Muscle layer of duodenum (tissue), 2 donors: ENCODE measurements around the gene C12orf60.
A peak's percentile ranks its signal among the peaks of the same experiment; 100 is the strongest.

Experiments used
- H3K27ac ChIP-seq: one replicate; pipeline ENCODE4 v1.7.0; 2013; ENCODE audit warnings: mild to moderate bottlenecking, low read length
- H3K27me3 ChIP-seq: one replicate; pipeline ENCODE4 v1.7.0; 2013; ENCODE audit warnings: low read depth, mild to moderate bottlenecking, control low read depth, low read length
- H3K36me3 ChIP-seq, 2 donors: one replicate each; pipeline ENCODE4 v1.7.0; 2013; ENCODE audit warnings: low read length in 2 of 2, control low read depth in 1 of 2, mild to moderate bottlenecking in 1 of 2; ENCODE audit not compliant: insufficient read depth in 2 of 2, control insufficient read depth in 1 of 2
- H3K4me1 ChIP-seq, 2 donors: one replicate each; pipeline ENCODE4 v1.7.0; 2013; ENCODE audit warnings: low read length in 2 of 2, mild to moderate bottlenecking in 2 of 2, control low read depth in 1 of 2, moderate library complexity in 1 of 2; ENCODE audit not compliant: insufficient read depth in 2 of 2, control insufficient read depth in 1 of 2
- H3K4me3 ChIP-seq, 2 donors: one replicate each; pipeline ENCODE4 v1.7.0; 2013; ENCODE audit warnings: low read length in 2 of 2, low read depth in 1 of 2, mild to moderate bottlenecking in 1 of 2
- H3K9me3 ChIP-seq, 2 donors: one replicate each; pipeline ENCODE4 v1.7.0; 2013; ENCODE audit warnings: low read length in 2 of 2, control low read depth in 1 of 2, mild to moderate bottlenecking in 1 of 2; ENCODE audit not compliant: control insufficient read depth in 1 of 2
- donor health status: healthy.

The C12orf60 gene

DNA sequence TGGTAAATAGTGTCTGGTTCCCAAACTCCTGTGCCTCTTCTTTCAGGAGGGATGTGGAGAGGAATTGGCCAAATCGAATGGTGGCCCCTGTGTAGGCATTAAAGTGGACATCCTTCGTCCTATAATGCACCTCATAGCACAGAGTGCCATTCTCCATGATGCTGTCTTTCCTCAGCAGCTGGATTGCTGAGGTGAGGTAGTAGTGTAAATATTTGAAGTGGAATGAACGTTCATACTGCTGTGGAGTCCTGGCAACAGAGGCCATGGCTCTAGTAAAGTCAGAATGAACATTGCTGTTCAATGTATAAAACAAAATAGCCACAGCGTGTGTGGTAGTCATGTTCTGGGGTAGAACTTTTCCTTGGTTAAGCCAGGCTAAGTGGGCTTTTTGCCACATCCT is 37.1 kb downstream of the C12orf60 start:
- Histone ChIP-seq H3K27me3 (no peaks in the 10 kb centered on the region), H3K9me3 (no peaks in the 10 kb centered on the region), H3K4me1 (peaks cover 0 to 20% of the 10 kb centered on the region in 2 donors), H3K27ac (no peak overlapping the region), H3K4me3 (no peak overlapping the region), H3K36me3 (peaks cover 0 to 4% of the 10 kb centered on the region in 2 donors)

GRCh38 chr12:14841761-14842160 is 38.3 kb downstream of the C12orf60 start:
- Histone ChIP-seq H3K4me3 (no peak overlapping the region), H3K27ac (peak overlapping the region; percentile 21), H3K27me3 (no peaks in the 10 kb centered on the region), H3K36me3 (no peaks in the 10 kb centered on the region), H3K9me3 (no peaks in the 10 kb centered on the region), H3K4me1 (peaks cover 0 to 23% of the 10 kb centered on the region in 2 donors)

- Histone ChIP-seq H3K27ac (peak overlapping the region; percentile 16), H3K36me3 (no peaks in the 10 kb centered on the region), H3K4me1 (peaks cover 0 to 23% of the 10 kb centered on the region in 2 donors), H3K4me3 (no peak overlapping the region), H3K9me3 (no peaks in the 10 kb centered on the region), H3K27me3 (no peaks in the 10 kb centered on the region)
These were observed 38.8 kb downstream of the C12orf60 start for GRCh38 chr12:14842315-14842714.

GRCh38 chr12:14843425-14843887 is 40.0 kb downstream of the C12orf60 start, which contains the start of gene ART4:
Gene ART4 (minus strand): TSS chr12:14843526. CDS start chr12:14843113, 413 bp downstream.
- Histone ChIP-seq H3K4me1 (peaks cover 0 to 23% of the 10 kb centered on the region in 2 donors), H3K27ac (peak within 1 kb of the TSS; percentile 16), H3K4me3 (no peak within 1 kb of the TSS)

DNA sequence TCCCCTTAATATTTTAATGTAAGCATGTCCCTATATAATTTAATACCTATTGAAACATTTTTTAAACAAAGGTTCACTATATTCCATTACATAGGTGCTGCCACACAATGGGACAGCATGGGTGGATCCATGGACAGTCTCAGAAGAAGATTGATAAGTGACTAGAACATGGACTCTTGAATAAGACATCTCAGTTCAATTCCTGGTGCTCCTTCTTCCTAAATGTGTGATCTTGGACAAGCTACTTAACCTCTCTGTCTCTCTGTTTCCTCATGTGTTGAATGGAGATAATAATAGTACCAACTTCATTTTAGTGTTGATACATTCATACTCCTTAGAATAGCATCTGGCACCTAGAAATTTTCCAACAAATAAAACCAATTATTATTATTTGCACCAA is 40.9 kb downstream of the C12orf60 start:
- Histone ChIP-seq H3K27ac (no peak overlapping the region), H3K4me3 (no peak overlapping the region), H3K9me3 (no peaks in the 10 kb centered on the region), H3K27me3 (no peaks in the 10 kb centered on the region), H3K4me1 (peaks cover 0 to 23% of the 10 kb centered on the region in 2 donors), H3K36me3 (no peaks in the 10 kb centered on the region)

More at GRCh38 chr12:14843425-14843887, 40.0 kb downstream of the C12orf60 start, which contains the start of gene ART4:
- no peaks in the 10 kb centered on the region for H3K9me3 ChIP-seq
- no peaks in the 10 kb centered on the region for H3K27me3 ChIP-seq
- no peaks in the 10 kb centered on the region for H3K36me3 ChIP-seq

DNA sequence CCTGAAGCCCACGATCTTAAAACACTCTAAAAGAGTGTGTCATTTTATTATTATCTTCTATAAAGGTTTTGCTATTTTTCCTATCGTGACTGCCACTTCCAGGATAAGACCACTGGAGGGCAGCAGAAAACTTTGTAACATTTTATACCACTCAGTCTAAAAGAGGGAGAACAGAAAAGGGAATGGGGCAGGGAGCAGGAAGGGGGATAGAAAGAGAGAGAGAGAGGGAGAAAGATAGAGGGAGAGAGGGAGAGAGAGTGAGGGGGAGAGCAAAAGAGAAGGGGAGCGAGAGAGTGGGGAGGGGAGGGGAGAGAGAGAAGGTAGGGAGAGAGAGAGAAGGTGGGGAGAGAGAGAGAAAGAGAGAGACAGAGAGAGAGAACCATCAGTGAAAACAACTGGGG is 41.9 kb downstream of the C12orf60 start:
- no peaks in the 10 kb centered on the region for H3K27me3 ChIP-seq
- peaks cover 0 to 23% of the 10 kb centered on the region in 2 donors for H3K4me1 ChIP-seq
- no peaks in the 10 kb centered on the region for H3K36me3 ChIP-seq
- no peaks in the 10 kb centered on the region for H3K9me3 ChIP-seq
- no peak overlapping the region for H3K27ac ChIP-seq
- no peak overlapping the region for H3K4me3 ChIP-seq

- no peaks in the 10 kb centered on the region for H3K9me3 ChIP-seq
- H3K4me3 ChIP-seq = no peak overlapping the region
- no peaks in the 10 kb centered on the region for H3K27me3 ChIP-seq
- no peaks in the 10 kb centered on the region for H3K36me3 ChIP-seq
- no peak overlapping the region for H3K27ac ChIP-seq
- peaks cover 0 to 23% of the 10 kb centered on the region in 2 donors for H3K4me1 ChIP-seq
These were observed 42.6 kb downstream of the C12orf60 start for GRCh38 chr12:14846042-14846587.

DNA sequence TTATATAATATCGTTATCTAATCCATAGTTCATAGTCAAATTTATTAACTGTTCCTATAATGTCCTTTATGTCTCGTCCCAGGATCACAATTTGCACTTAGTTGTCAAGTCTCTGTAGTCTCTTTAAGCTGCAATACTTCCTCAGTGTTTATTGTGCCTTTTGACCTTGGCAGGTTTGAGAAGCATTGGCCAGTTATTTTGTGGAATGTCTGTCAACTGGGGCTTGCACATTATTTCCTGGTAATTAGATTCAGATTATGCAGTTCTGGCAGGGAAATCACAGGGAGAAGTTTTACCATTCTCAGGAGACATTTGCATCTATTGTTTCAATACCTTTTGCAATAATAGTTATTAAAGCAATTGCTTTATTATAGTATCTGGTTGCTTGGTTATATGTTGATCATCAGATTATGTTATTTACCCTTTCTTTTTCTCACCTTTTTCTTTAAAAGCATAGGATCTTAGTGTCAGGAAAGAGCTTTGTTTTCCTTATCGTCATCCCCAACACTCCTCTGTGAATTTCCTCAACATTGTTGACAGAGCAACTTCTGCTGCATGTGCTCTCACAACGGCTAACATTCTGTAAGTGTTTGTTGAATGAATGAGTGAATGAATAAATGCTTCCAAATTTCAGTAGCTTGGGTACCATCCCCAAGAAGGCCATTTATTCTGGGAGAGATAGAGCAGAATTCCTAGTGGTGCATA is 43.6 kb downstream of the C12orf60 start:
- no peak overlapping the region for H3K4me3 ChIP-seq
- no peaks in the 10 kb centered on the region for H3K9me3 ChIP-seq
- H3K27me3 ChIP-seq = no peaks in the 10 kb centered on the region
- H3K4me1 ChIP-seq = peaks cover 0 to 17% of the 10 kb centered on the region in 2 donors
- H3K27ac ChIP-seq = no peak overlapping the region
- no peaks in the 10 kb centered on the region for H3K36me3 ChIP-seq

DNA sequence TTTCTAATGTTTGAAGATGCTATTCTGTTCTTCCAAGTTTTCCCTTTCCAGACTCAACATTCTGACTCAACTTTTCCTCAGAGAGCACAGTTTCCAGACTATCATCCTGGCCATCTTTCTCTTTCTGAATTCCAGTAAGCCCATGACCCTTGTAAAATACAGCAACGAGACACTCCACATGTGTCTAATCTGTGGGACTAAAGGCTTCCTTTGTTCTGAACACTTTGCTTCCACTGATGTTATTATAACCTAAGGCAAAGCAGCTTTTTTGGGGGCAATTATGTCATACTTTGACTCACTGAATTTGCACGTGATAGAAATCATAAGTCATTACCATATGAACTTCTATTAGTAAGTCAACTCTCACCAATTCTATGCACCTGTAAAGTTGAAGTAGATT is 46.2 kb downstream of the C12orf60 start:
- Histone ChIP-seq H3K4me1 (peaks cover 0 to 5% of the 10 kb centered on the region in 2 donors), H3K27me3 (no peaks in the 10 kb centered on the region), H3K9me3 (no peaks in the 10 kb centered on the region), H3K4me3 (no peak overlapping the region), H3K36me3 (no peaks in the 10 kb centered on the region), H3K27ac (no peak overlapping the region)

GRCh38 chr12:14850929-14851663 is 47.6 kb downstream of the C12orf60 start:
- Histone ChIP-seq H3K4me1 (no peaks in the 10 kb centered on the region), H3K27ac (no peak overlapping the region), H3K4me3 (no peak overlapping the region), H3K27me3 (no peaks in the 10 kb centered on the region), H3K9me3 (no peaks in the 10 kb centered on the region), H3K36me3 (no peaks in the 10 kb centered on the region)

- Histone ChIP-seq H3K4me3 (no peak overlapping the region), H3K9me3 (no peaks in the 10 kb centered on the region), H3K27me3 (no peaks in the 10 kb centered on the region), H3K36me3 (no peaks in the 10 kb centered on the region), H3K4me1 (no peaks in the 10 kb centered on the region), H3K27ac (no peak overlapping the region)
These were observed 49.4 kb downstream of the C12orf60 start for GRCh38 chr12:14852880-14853279.
